HG02642 (cell line): ENCODE measurements around the gene TRAF3.

Experiments used
- ATAC-seq: cut with Tn5 transposase; IDR thresholded peaks from one replicate; pipeline ENCODE4 v1.9.1; 2021; ENCODE audit warnings: mild to moderate bottlenecking; ENCODE audit not compliant: unreplicated experiment, poor library complexity

TRAF3 gene

GRCh38 chr14:102775855-102776760, 1.1 kb upstream of the TRAF3 start:
- no peak for ATAC-seq

DNA sequence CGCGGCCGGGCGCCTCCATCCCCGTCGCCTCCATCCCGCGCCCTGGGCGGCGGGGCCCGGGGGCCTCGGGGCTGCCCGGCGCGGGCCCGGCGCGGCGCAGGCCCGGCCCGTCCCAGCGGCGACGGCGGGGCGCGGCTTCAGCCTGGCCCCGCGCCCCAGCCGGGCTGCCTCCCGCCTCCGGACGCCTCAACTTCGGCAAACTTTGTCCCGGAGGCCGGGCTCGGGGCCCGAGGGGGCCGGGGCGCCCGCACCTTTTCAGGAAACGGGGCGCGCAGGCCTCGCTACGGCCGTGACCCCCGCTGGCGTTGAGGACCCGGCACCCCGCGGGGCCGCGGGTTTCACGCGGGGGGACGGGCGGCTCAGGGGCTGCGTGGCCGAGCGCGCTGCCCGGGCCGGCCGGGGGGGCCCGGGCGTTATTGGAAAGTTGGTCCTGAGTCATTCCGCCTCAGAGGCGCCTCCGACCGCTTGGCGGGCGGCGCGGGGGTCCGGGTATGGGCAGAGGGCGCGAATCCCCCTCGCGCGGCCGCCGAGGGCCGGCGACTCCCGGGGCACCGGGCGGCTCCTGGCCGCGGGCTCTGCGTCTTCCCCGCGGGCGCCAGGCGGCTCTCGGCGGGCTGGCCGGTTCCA, 575 bp downstream of the TRAF3 start:
- peak; percentile 27 for ATAC-seq

DNA sequence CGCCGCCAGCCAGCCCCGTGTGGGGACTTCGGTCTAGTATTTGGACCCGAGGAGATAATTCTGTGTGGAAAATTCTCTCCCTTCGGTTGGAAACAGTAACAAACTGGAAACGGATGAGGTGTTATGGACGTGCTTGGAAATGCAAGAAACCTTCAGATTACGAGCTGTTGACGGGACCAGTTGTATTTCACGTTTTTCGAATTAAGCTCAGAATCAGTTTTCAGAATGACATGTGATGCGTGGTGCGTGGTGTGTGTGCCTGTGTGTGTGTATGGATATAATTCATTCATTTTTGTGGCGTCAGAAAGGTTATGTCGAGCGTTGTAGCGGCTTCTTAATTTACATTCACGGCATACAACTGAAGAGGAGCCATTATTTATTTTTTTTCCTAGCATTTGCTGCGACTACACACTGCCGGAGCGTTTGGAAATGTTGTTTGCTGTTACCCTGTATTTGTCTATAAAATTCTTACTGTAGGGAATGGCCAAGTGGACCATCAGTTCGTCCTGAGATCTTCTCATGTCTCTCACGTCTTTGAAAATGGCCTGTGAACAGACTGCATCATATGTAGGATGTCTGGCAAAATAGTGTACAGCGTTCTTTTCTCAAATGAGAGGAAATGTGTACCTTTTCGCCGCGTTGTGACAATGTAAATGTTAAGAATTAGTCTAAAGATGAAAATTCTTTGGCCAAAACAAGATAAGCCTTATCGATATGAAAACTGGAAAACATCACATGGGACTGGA, 1.3 kb downstream of the TRAF3 start:
- no peak for ATAC-seq

DNA sequence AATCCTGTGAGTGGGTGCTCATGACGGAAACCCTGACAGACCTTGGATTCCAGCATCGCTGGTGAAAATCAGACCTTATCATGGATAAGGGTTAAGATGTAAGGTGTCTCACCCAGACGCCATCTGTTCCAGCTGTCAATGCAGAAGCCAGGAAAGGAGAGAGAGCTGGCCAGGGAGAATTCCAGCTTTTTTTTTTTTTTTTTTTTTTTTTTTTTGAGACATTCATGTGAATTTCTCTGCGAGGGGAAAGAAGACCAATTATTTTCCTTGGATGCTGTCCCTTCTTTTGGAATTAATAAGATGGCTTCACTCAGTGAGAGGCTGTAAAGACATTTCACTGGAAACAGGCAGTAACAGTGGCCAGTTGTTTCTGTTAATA, 1.8 kb downstream of the TRAF3 start:
- ATAC-seq = no peak

DNA sequence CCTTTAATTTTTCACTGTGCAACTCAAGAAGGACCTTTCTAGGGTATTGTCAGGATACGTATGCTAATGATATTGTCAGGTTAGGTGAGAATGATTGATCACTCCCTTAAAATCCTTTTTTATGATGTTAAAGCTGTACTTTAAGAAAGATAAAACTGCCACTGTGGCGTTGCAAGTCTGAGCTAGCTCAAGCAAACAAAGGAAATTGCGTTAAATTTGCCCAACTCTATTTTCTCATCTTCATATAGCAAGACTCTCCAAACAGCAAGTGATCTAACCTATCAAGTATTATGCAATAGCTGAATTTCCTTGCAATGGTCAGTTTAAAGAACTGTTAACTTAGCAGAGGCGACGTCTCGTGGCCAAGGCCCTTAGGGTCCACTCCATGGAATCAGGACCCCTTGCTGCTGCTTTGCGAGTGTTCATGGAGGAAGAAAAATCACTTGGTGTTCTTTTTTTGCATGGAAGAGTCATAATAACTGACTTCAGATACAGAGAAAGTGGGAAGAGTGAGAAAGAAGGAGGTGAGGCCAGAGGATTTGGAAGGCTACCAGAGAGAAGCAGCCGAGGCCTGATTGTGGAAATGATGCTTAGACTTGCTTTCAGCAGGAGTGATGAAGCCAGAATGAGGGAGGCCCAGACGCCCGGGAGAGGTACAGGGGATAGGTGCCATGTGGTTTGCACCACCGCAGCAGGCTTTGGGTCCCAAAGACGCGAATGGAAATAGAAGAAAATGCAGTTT, 2.5 kb downstream of the TRAF3 start:
- no peak for ATAC-seq

DNA sequence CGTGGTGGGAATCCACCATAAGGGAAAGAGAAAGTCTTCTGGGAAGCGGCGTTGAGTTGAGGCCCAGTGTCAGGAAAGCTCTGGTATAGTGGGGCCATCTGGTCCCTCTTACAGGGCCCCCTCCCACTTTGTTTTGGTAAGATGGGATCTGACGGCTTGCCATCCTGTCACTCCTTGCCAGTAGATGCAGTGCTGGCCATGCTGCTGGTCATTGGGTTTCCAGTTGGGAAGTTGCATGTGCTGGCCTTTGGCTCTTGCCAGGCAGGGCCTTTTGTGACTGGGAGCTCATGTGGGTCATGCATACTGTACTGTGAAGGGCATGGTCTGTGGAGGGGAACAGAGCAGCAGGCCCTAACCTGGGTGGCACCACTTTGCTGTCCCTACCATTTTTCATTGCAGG, 3.8 kb downstream of the TRAF3 start:
- no peak for ATAC-seq

- ATAC-seq = no peak
Measured at GRCh38 chr14:102782974-102783373, 5.7 kb downstream of the TRAF3 start.

DNA sequence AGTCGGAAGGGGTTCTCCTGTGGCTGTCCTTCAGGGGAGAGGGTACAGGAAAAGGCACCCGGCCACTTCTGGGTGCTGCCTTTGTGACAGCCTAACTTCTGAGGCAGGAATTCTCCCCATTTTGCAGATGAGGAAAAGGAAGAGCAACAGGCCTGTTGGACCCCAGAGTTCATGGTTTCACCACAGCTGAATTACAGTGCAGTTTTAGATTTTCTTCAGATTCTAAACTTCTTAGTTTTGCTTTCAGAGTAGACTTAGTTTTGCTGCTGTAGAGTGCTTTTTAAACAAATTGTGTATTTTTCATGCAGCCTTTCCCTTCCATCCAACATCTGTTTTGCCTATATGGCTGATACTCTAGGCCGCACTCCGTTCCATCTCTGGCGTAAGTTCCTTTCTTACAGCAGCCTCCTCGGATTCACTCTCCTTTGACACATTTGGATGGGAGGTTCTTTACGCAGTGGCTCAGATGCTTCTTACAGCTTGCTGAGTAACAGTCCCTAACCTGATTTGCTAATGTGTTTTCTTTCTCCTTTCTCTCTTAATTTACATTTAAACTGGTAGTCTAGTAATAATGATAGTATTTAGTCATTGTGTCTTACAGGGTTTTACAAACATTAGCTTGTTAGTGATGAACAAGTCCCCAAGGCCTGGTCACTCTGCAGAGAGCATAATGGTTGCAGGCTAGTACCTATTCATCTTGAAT, 7.8 kb downstream of the TRAF3 start:
- ATAC-seq = no peak

DNA sequence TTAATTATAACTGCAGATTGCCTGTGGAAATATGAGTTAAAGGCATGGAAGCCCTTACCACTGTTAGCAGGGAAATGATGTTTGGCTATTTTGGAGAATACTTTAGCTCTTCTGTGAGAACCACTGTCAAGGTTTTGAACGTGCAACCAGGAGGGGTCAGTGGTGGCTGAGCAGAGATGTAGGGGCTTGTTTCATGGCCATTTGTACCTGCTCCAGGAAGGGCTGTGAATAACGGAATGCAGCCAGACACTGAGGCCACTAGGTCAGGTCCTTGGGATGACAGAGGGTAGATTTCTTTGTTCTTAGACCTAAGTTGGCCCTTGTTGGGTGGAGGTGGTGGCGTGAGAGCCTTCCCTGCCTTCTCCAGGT, 8.3 kb downstream of the TRAF3 start:
- ATAC-seq = no peak

- no peak for ATAC-seq
Measured at GRCh38 chr14:102786768-102787167, 9.5 kb downstream of the TRAF3 start.

DNA sequence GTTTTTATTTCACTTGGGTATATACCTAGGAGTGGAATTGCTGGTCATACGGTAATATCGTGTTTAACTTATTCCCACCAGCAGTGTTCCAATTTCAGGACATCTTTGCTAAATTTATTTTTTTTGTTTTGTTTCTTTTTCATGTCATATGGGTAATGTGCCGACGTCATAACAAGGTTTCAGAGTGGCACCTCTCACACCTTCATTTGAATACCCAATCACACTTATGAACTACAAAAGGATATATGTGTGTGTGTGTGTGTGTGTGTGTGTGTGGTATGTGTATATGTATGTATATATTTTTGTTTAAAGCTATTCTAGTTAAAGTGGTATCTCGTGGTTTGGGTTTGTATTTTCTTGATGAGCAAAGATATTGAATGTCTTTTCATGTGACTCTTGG, 12.1 kb downstream of the TRAF3 start:
- ATAC-seq = no peak

- no peak for ATAC-seq
Measured at GRCh38 chr14:102793531-102794328, 16.5 kb downstream of the TRAF3 start.

- no peak for ATAC-seq
Measured at GRCh38 chr14:102795060-102795925, 18.0 kb downstream of the TRAF3 start.

GRCh38 chr14:102796661-102797190, 19.5 kb downstream of the TRAF3 start:
- no peak for ATAC-seq

DNA sequence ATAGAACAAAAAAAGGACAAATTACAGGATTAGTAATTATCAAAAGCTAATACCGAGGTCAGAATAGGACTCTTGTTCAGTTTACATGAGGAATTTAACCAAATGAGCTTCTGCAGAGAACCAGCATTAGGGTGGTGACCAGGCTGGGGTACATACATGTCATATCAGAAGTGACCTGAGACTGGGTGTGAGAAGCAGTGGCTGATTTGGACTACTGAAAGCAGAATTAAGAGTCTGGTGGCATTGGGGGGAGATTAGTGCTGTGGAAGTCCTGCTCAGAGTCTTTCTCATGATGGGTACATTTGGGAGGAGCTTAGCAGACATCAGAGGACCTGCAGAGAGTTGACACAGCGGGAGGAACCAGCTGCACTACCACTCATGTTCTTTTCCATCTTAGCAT, 21.7 kb downstream of the TRAF3 start:
- no peak for ATAC-seq

- no peak for ATAC-seq
Measured at GRCh38 chr14:102799684-102800562, 22.7 kb downstream of the TRAF3 start.
